Measurements from ENCODE around the gene MACROD2.

MACROD2 gene

DNA sequence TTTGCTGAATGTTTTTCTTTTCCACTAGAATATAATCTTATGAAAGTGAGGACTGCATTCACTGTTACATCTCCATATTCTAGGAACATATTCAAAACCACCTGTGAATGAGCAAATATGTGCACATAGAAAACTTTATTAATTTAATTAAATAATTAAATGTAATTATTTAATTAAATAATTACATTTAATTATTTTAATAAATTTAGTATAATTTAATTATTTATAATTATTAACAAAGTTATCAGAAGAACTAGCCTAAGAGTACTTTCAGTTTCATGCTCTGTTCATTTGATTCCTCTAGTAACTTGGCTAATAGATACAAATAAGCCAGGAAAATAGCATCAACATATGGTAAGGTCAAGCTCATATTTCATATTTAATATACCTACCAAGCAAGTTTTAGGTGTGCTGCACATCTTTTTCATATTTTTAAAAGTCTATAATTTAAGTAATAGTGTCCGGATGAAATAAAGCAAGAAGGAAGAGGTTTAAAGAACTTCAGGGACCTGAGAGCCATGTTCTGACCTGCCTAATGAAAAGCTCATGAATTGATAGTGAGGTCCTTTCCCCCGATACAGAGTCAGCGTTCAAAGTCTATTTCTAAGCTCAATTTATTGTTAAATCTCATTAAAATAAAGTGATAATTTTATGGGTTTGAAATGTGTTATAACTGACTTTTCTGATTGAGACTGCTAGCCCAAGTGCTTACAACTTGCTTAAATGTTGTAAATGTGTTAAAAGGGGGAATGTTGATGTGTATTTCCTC is 703.5 kb downstream of the MACROD2 start:
- TF ChIP-seq TAF1 (IDR thresholded peaks at IDR 0.05; ENCODE audit: low read depth, low read length) (no peak), POLR2AphosphoS5 (IDR thresholded peaks at IDR 0.05; ENCODE audit: low read depth, low read length) (no peak), POU2F2 (IDR thresholded peaks at IDR 0.05; ENCODE audit: low read depth, low read length) (no peak), PAX5 (IDR thresholded peaks at IDR 0.05; ENCODE audit: insufficient read depth, low read length, severe bottlenecking) (no peak), SPI1 (IDR thresholded peaks at IDR 0.05; ENCODE audit: low read depth, low read length) (no peak), POLR2A (IDR thresholded peaks at IDR 0.05; ENCODE audit: low read depth, low read length) (no peak)
- FAIRE-seq (no peak), DNase-seq (ENCODE audit: insufficient read length, low spot score) (no peak)

DNA sequence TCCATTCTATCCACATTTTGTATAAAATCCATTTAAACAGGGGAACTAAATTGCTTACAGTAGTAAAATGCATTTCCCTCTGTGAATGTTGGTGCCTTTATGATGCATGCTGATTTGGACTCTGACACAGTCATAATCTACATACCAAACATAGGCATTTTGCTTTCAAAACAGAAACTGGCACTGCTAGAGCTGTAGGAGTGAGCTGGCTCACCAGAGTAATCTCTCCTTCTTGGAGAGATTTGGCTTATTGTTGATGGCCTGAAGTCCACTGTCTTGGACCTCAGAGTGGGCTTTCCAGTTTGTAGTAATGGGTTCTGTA is 705.3 kb downstream of the MACROD2 start:
- FAIRE-seq, result no peak
- no peak for TF ChIP-seq POLR2A (IDR thresholded peaks at IDR 0.05; ENCODE audit: low read depth, low read length)
- no peak for TF ChIP-seq SPI1 (IDR thresholded peaks at IDR 0.05; ENCODE audit: low read depth, low read length)
- no peak for TF ChIP-seq PAX5 (IDR thresholded peaks at IDR 0.05; ENCODE audit: insufficient read depth, low read length, severe bottlenecking)
- TF ChIP-seq POU2F2 (IDR thresholded peaks at IDR 0.05; ENCODE audit: low read depth, low read length), result no peak
- no peak for DNase-seq (ENCODE audit: insufficient read length, low spot score)

- DNase-seq (ENCODE audit: insufficient read length, low spot score) (no peak), FAIRE-seq (no peak)
- TF ChIP-seq PAX5 (IDR thresholded peaks at IDR 0.05; ENCODE audit: insufficient read depth, low read length, severe bottlenecking) (no peak), POU2F2 (IDR thresholded peaks at IDR 0.05; ENCODE audit: low read depth, low read length) (no peak), POLR2AphosphoS5 (IDR thresholded peaks at IDR 0.05; ENCODE audit: low read depth, low read length) (no peak), TAF1 (IDR thresholded peaks at IDR 0.05; ENCODE audit: low read depth, low read length) (no peak), SPI1 (IDR thresholded peaks at IDR 0.05; ENCODE audit: low read depth, low read length) (no peak), POLR2A (IDR thresholded peaks at IDR 0.05; ENCODE audit: low read depth, low read length) (no peak)
These were observed 706.0 kb downstream of the MACROD2 start for GRCh38 chr20:14701326-14701725.

- FAIRE-seq, result no peak
- no peak for DNase-seq (ENCODE audit: insufficient read length, low spot score)
- TF ChIP-seq SPI1 (IDR thresholded peaks at IDR 0.05; ENCODE audit: low read depth, low read length) (no peak), POU2F2 (IDR thresholded peaks at IDR 0.05; ENCODE audit: low read depth, low read length) (no peak), POLR2A (IDR thresholded peaks at IDR 0.05; ENCODE audit: low read depth, low read length) (no peak), PAX5 (IDR thresholded peaks at IDR 0.05; ENCODE audit: insufficient read depth, low read length, severe bottlenecking) (no peak), POLR2AphosphoS5 (IDR thresholded peaks at IDR 0.05; ENCODE audit: low read depth, low read length) (no peak), TAF1 (IDR thresholded peaks at IDR 0.05; ENCODE audit: low read depth, low read length) (no peak)
These were observed 711.2 kb downstream of the MACROD2 start for GRCh38 chr20:14706555-14706954.

GRCh38 chr20:14707026-14707680 is 711.8 kb downstream of the MACROD2 start:
- DNase-seq (ENCODE audit: insufficient read length, low spot score) (no peak), FAIRE-seq (no peak)
- no peak for TF ChIP-seq POU2F2 (IDR thresholded peaks at IDR 0.05; ENCODE audit: low read depth, low read length)
- no peak for TF ChIP-seq POLR2AphosphoS5 (IDR thresholded peaks at IDR 0.05; ENCODE audit: low read depth, low read length)
- no peak for TF ChIP-seq TAF1 (IDR thresholded peaks at IDR 0.05; ENCODE audit: low read depth, low read length)
- no peak for TF ChIP-seq SPI1 (IDR thresholded peaks at IDR 0.05; ENCODE audit: low read depth, low read length)
- no peak for TF ChIP-seq PAX5 (IDR thresholded peaks at IDR 0.05; ENCODE audit: insufficient read depth, low read length, severe bottlenecking)
- no peak for TF ChIP-seq POLR2A (IDR thresholded peaks at IDR 0.05; ENCODE audit: low read depth, low read length)

GRCh38 chr20:14707865-14708596 is 712.7 kb downstream of the MACROD2 start:
- FAIRE-seq, result no peak

DNA sequence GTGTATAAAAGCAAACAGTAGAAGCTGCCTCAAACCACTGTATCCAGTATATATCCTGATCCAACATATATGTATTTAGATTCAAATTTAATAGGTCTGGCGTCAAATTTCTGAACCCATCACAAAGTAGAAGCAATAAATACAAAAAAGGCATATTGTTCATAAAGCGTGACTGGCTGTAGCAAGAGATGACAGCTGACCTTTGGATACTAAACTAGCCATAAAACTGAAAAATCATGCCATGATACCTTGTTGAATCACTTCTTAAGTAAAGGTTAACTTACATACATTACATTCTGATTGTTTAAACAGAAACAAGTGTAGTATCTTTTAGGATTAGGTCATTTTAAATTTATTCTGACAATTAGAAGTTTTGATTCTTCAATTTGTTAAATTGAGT is 714.1 kb downstream of the MACROD2 start:
- no peak for TF ChIP-seq POLR2A (IDR thresholded peaks at IDR 0.05; ENCODE audit: low read depth, low read length)
- no peak for TF ChIP-seq TAF1 (IDR thresholded peaks at IDR 0.05; ENCODE audit: low read depth, low read length)
- TF ChIP-seq PAX5 (IDR thresholded peaks at IDR 0.05; ENCODE audit: insufficient read depth, low read length, severe bottlenecking), result no peak
- no peak for TF ChIP-seq SPI1 (IDR thresholded peaks at IDR 0.05; ENCODE audit: low read depth, low read length)
- no peak for TF ChIP-seq POLR2AphosphoS5 (IDR thresholded peaks at IDR 0.05; ENCODE audit: low read depth, low read length)
- TF ChIP-seq POU2F2 (IDR thresholded peaks at IDR 0.05; ENCODE audit: low read depth, low read length), result no peak
- DNase-seq (ENCODE audit: insufficient read length, low spot score) (no peak), FAIRE-seq (no peak)

More at GRCh38 chr20:14707865-14708596, 712.7 kb downstream of the MACROD2 start:
- TF ChIP-seq SPI1 (IDR thresholded peaks at IDR 0.05; ENCODE audit: low read depth, low read length) (no peak), POLR2A (IDR thresholded peaks at IDR 0.05; ENCODE audit: low read depth, low read length) (no peak), PAX5 (IDR thresholded peaks at IDR 0.05; ENCODE audit: insufficient read depth, low read length, severe bottlenecking) (no peak), POLR2AphosphoS5 (IDR thresholded peaks at IDR 0.05; ENCODE audit: low read depth, low read length) (no peak), POU2F2 (IDR thresholded peaks at IDR 0.05; ENCODE audit: low read depth, low read length) (no peak), TAF1 (IDR thresholded peaks at IDR 0.05; ENCODE audit: low read depth, low read length) (no peak)
- DNase-seq (ENCODE audit: insufficient read length, low spot score), result no peak

GRCh38 chr20:14710951-14711350 is 715.6 kb downstream of the MACROD2 start:
- no peak for DNase-seq (ENCODE audit: insufficient read length, low spot score)
- no peak for FAIRE-seq
- TF ChIP-seq POLR2A (IDR thresholded peaks at IDR 0.05; ENCODE audit: low read depth, low read length) (no peak), POLR2AphosphoS5 (IDR thresholded peaks at IDR 0.05; ENCODE audit: low read depth, low read length) (no peak), PAX5 (IDR thresholded peaks at IDR 0.05; ENCODE audit: insufficient read depth, low read length, severe bottlenecking) (no peak), TAF1 (IDR thresholded peaks at IDR 0.05; ENCODE audit: low read depth, low read length) (no peak), POU2F2 (IDR thresholded peaks at IDR 0.05; ENCODE audit: low read depth, low read length) (no peak), SPI1 (IDR thresholded peaks at IDR 0.05; ENCODE audit: low read depth, low read length) (no peak)

DNA sequence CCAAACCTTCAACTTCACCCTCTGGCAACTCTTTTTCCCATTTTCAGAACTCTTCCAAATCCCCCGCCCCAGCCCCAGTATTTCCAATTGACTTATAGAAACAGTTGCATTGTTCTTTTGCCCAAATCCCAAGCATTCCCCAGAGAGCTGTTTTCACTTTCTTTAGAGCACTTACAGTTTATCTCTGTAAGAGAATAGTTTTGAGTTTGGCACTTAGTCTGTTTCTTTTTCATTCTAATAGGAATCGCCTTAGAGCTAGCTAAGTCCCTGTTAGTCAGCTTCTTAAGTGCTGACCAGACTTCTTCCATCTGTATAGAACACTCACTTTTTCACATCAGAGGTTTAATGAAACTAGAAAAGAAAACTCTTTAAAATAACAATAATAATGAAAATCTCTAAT is 716.3 kb downstream of the MACROD2 start:
- TF ChIP-seq SPI1 (IDR thresholded peaks at IDR 0.05; ENCODE audit: low read depth, low read length) (no peak), POLR2AphosphoS5 (IDR thresholded peaks at IDR 0.05; ENCODE audit: low read depth, low read length) (no peak), PAX5 (IDR thresholded peaks at IDR 0.05; ENCODE audit: insufficient read depth, low read length, severe bottlenecking) (no peak), TAF1 (IDR thresholded peaks at IDR 0.05; ENCODE audit: low read depth, low read length) (no peak), POLR2A (IDR thresholded peaks at IDR 0.05; ENCODE audit: low read depth, low read length) (no peak), POU2F2 (IDR thresholded peaks at IDR 0.05; ENCODE audit: low read depth, low read length) (no peak)
- no peak for FAIRE-seq
- DNase-seq (ENCODE audit: insufficient read length, low spot score), result no peak
